Smooth muscle cell (in vitro differentiated cells): ENCODE results near the gene PIWIL1. TPM values are rescaled to one million over a fixed set of nuclear protein-coding genes. Genes with fewer than 3 reads are reported as not detected.

ENCODE experiments used
- DNase-seq: peaks from one replicate; lab custom pipeline; 2025; ENCODE audit not compliant: unreplicated experiment; lab: John Stamatoyannopoulos, UW
- H2AFZ ChIP-seq: fragments of 200-600 bp; sonication (generic); 2 replicates; pipeline ENCODE4 v1.6.0; 2016; ENCODE audit warnings: antibody characterized with exemption, low read depth, mild to moderate bottlenecking
- H3F3A ChIP-seq: fragments of 200-600 bp; sonication (generic); 2 replicates; pipeline ENCODE4 v1.6.0; 2017; ENCODE audit warnings: antibody characterized with exemption, low read depth
- H3K27ac ChIP-seq: fragments of 200-600 bp; sonication (generic); 2 replicates; pipeline ENCODE4 v1.5.1; 2016; ENCODE audit warnings: low read depth, mild to moderate bottlenecking
- H3K27me3 ChIP-seq: fragments of 200-600 bp; sonication (generic); 2 replicates; pipeline ENCODE4 v1.6.1; 2016; ENCODE audit warnings: low read depth, mild to moderate bottlenecking
- H3K36me3 ChIP-seq: fragments of 200-600 bp; sonication (generic); 2 replicates; pipeline ENCODE4 v1.5.1; 2016; ENCODE audit warnings: low read depth
- H3K4me1 ChIP-seq: fragments of 200-600 bp; sonication (generic); 2 replicates; pipeline ENCODE4 v1.5.1; 2016; ENCODE audit warnings: low read depth
- H3K4me2 ChIP-seq: fragments of 200-600 bp; sonication (generic); 2 replicates; pipeline ENCODE4 v1.6.0; 2016; ENCODE audit warnings: mild to moderate bottlenecking
- H3K4me3 ChIP-seq: fragments of 200-600 bp; sonication (generic); 2 replicates; pipeline ENCODE4 v1.5.1; 2016; ENCODE audit warnings: mild to moderate bottlenecking
- H3K79me2 ChIP-seq: fragments of 200-600 bp; sonication (generic); 2 replicates; pipeline ENCODE4 v1.6.0; 2016; ENCODE audit warnings: low read depth, mild to moderate bottlenecking
- H3K9ac ChIP-seq: fragments of 200-600 bp; sonication (generic); 2 replicates; pipeline ENCODE4 v1.6.0; 2016; ENCODE audit warnings: low read depth
- H3K9me3 ChIP-seq: fragments of 200-600 bp; sonication (generic); replicated peaks from 2 replicates; pipeline ENCODE4 v1.5.1; 2016; ENCODE audit warnings: low read depth
- H4K20me1 ChIP-seq: fragments of 200-600 bp; sonication (generic); 2 replicates; pipeline ENCODE4 v1.6.0; 2016; ENCODE audit warnings: low read depth
- WGBS: methylation state at CpG from one replicate; pipeline ENCODE4 v1.1.7; 2016; ENCODE audit warnings: low lambda C conversion rate; 5-methylcytosine and 5-hydroxymethylcytosine counted together
- polyA plus RNA-seq: library from polyadenylated mRNA; unstranded; fragments of >200 nt; fragmentation: Nextera tagmentation; extraction: Ambion mirVana; gene quantifications from 2 replicates; pipeline ENCODE4 v1.2.1, GENCODE V29; 2016
- total RNA-seq: library from RNA; depleted of rRNA; stranded (reverse); fragments of >200 nt; gene quantifications from 2 replicates; pipeline ENCODE4 v1.2.3, GENCODE V29; 2014
- TF ChIP-seq, protein P1 (sequence below): fragments of 200-600 bp; sonication (generic); IDR thresholded peaks from 2 replicates; pipeline ENCODE4 v1.5.1; 2017; ENCODE audit warnings: borderline replicate concordance, mild to moderate bottlenecking, antibody characterized with exemption; ENCODE audit not compliant: insufficient read depth, poor library complexity, severe bottlenecking

Gene PIWIL1
- total and polyA plus RNA-seq, 2 experiments from 2014 or later: not detected

- Histone ChIP-seq H3K36me3 (no peaks in the 10 kb centered on the region), H3K79me2 (no peaks in the 10 kb centered on the region), H3K27ac (no peak overlapping the region), H3K4me3 (no peak overlapping the region), H2AFZ (no peak overlapping the region), H3K9ac (no peak overlapping the region), H3F3A (no peaks in the 10 kb centered on the region), H3K9me3 (no peaks in the 10 kb centered on the region), H3K4me1 (no peaks in the 10 kb centered on the region), H4K20me1 (no peaks in the 10 kb centered on the region), H3K27me3 (peaks cover 6% of the 10 kb centered on the region), H3K4me2 (no peak overlapping the region)
- no peak for DNase-seq
- WGBS: 48% methylated on average over 5 of the region's 5 CpGs
- TF ChIP-seq, protein P1, sequence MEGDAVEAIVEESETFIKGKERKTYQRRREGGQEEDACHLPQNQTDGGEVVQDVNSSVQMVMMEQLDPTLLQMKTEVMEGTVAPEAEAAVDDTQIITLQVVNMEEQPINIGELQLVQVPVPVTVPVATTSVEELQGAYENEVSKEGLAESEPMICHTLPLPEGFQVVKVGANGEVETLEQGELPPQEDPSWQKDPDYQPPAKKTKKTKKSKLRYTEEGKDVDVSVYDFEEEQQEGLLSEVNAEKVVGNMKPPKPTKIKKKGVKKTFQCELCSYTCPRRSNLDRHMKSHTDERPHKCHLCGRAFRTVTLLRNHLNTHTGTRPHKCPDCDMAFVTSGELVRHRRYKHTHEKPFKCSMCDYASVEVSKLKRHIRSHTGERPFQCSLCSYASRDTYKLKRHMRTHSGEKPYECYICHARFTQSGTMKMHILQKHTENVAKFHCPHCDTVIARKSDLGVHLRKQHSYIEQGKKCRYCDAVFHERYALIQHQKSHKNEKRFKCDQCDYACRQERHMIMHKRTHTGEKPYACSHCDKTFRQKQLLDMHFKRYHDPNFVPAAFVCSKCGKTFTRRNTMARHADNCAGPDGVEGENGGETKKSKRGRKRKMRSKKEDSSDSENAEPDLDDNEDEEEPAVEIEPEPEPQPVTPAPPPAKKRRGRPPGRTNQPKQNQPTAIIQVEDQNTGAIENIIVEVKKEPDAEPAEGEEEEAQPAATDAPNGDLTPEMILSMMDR: no peak
Observed at GRCh38 chr12:130371296-130371695, 33.6 kb downstream of the PIWIL1 start.

- H3K79me2 ChIP-seq: no peaks in the 10 kb centered on the region
- TF ChIP-seq, protein P1: no peak
- DNase-seq: no peak
- no peak overlapping the region for H3K4me2 ChIP-seq
- H3K4me1 ChIP-seq: no peaks in the 10 kb centered on the region
- no peaks in the 10 kb centered on the region for H4K20me1 ChIP-seq
- no peaks in the 10 kb centered on the region for H3F3A ChIP-seq
- H3K4me3 ChIP-seq: no peak overlapping the region
- H3K9me3 ChIP-seq: no peaks in the 10 kb centered on the region
- peaks cover 6% of the 10 kb centered on the region for H3K27me3 ChIP-seq
- no peaks in the 10 kb centered on the region for H3K36me3 ChIP-seq
- 82% methylated on average over 4 of the region's 4 CpGs for WGBS
- no peak overlapping the region for H3K27ac ChIP-seq
- H2AFZ ChIP-seq: no peak overlapping the region
- H3K9ac ChIP-seq: no peak overlapping the region
Observed at GRCh38 chr12:130372936-130373335, 35.2 kb downstream of the PIWIL1 start.

DNA sequence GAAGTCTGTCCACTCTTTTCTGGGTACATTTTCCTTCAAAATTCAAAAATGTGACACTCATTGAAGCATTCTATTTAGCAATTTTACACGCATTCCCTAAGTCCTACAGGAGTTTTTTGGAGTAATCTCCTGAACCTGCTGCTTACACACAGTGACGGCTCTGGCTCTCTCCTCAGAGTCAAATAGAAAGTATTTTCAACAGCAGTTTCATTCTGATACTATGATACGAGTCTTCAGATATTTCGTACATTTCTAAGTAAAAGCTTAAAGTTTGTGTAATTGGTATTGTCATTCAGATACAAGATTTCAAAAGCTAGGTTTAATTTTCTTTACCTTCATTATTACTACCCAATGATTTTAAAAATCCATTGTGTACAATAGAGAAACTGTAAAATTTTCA is 36.4 kb downstream of the PIWIL1 start:
- Histone ChIP-seq H3K36me3 (no peaks in the 10 kb centered on the region), H3K27ac (no peak overlapping the region), H2AFZ (no peak overlapping the region), H3K9me3 (no peaks in the 10 kb centered on the region), H3F3A (no peaks in the 10 kb centered on the region), H3K27me3 (peaks cover 6% of the 10 kb centered on the region), H3K4me3 (no peak overlapping the region), H3K79me2 (no peaks in the 10 kb centered on the region), H3K9ac (no peak overlapping the region), H3K4me1 (no peaks in the 10 kb centered on the region), H3K4me2 (no peak overlapping the region), H4K20me1 (no peaks in the 10 kb centered on the region)
- 95% methylated on average over 4 of the region's 4 CpGs for WGBS
- no peak for DNase-seq
- TF ChIP-seq, protein P1: no peak
